Renal pelvis (tissue), 12 donors: ENCODE measurements around the gene SHANK2. TPM values are rescaled to one million over a fixed set of nuclear protein-coding genes. Genes with fewer than 3 reads are reported as not detected.

Experiments
- DNase-seq: peaks from one replicate; pipeline ENCODE4 v3.0.0-alpha.2; 2013
- long read RNA-seq, 16 experiments: transcript quantifications; one replicate each; lab custom pipeline, GENCODE V29; 2026
- polyA plus RNA-seq, 3 donors: library from polyadenylated mRNA; unstranded; fragments of 120-200 nt; gene quantifications; one replicate each; pipeline ENCODE4 v1.2.1, GENCODE V29; 2013; ENCODE audit not compliant: insufficient read length in 3 of 3

SHANK2 gene
- 10 to 100 TPM; 26.2 to 42.9 (median 41.0) TPM for polyA plus RNA-seq
- long read RNA-seq, donor 1, full-length matches to known transcripts: 13 of 13 reads
- long read RNA-seq, donor 1, partial matches to known transcripts: 0 of 13 reads
- long read RNA-seq, donor 1, other reads (novel, unspliced or antisense): 0 of 13 reads
- long read RNA-seq, donor 2, full-length matches to known transcripts: 6 of 6 reads
- long read RNA-seq, donor 2, partial matches to known transcripts: 0 of 6 reads
- long read RNA-seq, donor 2, other reads (novel, unspliced or antisense): 0 of 6 reads
- long read RNA-seq, donor 3, full-length matches to known transcripts: 13 of 13 reads
- long read RNA-seq, donor 3, partial matches to known transcripts: 0 of 13 reads
- long read RNA-seq, donor 3, other reads (novel, unspliced or antisense): 0 of 13 reads
- long read RNA-seq, donor 4, full-length matches to known transcripts: 10 of 10 reads
- long read RNA-seq, donor 4, partial matches to known transcripts: 0 of 10 reads
- long read RNA-seq, donor 4, other reads (novel, unspliced or antisense): 0 of 10 reads
- long read RNA-seq, donor 5, full-length matches to known transcripts: 2 of 2 reads
- long read RNA-seq, donor 5, partial matches to known transcripts: 0 of 2 reads
- long read RNA-seq, donor 5, other reads (novel, unspliced or antisense): 0 of 2 reads
- long read RNA-seq, donor 6, full-length matches to known transcripts: 20 of 20 reads
- long read RNA-seq, donor 6, partial matches to known transcripts: 0 of 20 reads
- long read RNA-seq, donor 6, other reads (novel, unspliced or antisense): 0 of 20 reads
- long read RNA-seq, donor 7, full-length matches to known transcripts: 15 of 20 reads
- long read RNA-seq, donor 7, partial matches to known transcripts: 5 of 20 reads
- long read RNA-seq, donor 7, other reads (novel, unspliced or antisense): 0 of 20 reads
- long read RNA-seq, donor 8, full-length matches to known transcripts: 1 of 1 reads
- long read RNA-seq, donor 8, partial matches to known transcripts: 0 of 1 reads
- long read RNA-seq, donor 8, other reads (novel, unspliced or antisense): 0 of 1 reads
- long read RNA-seq, donor 9, full-length matches to known transcripts: 11 of 11 reads
- long read RNA-seq, donor 9, partial matches to known transcripts: 0 of 11 reads
- long read RNA-seq, donor 9, other reads (novel, unspliced or antisense): 0 of 11 reads
- long read RNA-seq, donor 10, full-length matches to known transcripts: 15 of 15 reads
- long read RNA-seq, donor 10, partial matches to known transcripts: 0 of 15 reads
- long read RNA-seq, donor 10, other reads (novel, unspliced or antisense): 0 of 15 reads
- long read RNA-seq, donor 11, full-length matches to known transcripts: 5 of 5 reads
- long read RNA-seq, donor 11, partial matches to known transcripts: 0 of 5 reads
- long read RNA-seq, donor 11, other reads (novel, unspliced or antisense): 0 of 5 reads
- long read RNA-seq, donor 12, full-length matches to known transcripts: 24 of 24 reads
- long read RNA-seq, donor 12, partial matches to known transcripts: 0 of 24 reads
- long read RNA-seq, donor 12, other reads (novel, unspliced or antisense): 0 of 24 reads
- long read RNA-seq, donor 13, full-length matches to known transcripts: 20 of 20 reads
- long read RNA-seq, donor 13, partial matches to known transcripts: 0 of 20 reads
- long read RNA-seq, donor 13, other reads (novel, unspliced or antisense): 0 of 20 reads
- long read RNA-seq, donor 14: 0 reads
- long read RNA-seq, donor 15, full-length matches to known transcripts: 10 of 10 reads
- long read RNA-seq, donor 15, partial matches to known transcripts: 0 of 10 reads
- long read RNA-seq, donor 15, other reads (novel, unspliced or antisense): 0 of 10 reads
- long read RNA-seq, donor 16, full-length matches to known transcripts: 17 of 17 reads
- long read RNA-seq, donor 16, partial matches to known transcripts: 0 of 17 reads
- long read RNA-seq, donor 16, other reads (novel, unspliced or antisense): 0 of 17 reads

GRCh38 chr11:71252269-71252769 lies at the start of gene SHANK2:
SHANK2 (minus strand) TSS chr11:71252577; CDS start chr11:71147326, 105,251 bp downstream.
- DNase-seq: no peak

DNA sequence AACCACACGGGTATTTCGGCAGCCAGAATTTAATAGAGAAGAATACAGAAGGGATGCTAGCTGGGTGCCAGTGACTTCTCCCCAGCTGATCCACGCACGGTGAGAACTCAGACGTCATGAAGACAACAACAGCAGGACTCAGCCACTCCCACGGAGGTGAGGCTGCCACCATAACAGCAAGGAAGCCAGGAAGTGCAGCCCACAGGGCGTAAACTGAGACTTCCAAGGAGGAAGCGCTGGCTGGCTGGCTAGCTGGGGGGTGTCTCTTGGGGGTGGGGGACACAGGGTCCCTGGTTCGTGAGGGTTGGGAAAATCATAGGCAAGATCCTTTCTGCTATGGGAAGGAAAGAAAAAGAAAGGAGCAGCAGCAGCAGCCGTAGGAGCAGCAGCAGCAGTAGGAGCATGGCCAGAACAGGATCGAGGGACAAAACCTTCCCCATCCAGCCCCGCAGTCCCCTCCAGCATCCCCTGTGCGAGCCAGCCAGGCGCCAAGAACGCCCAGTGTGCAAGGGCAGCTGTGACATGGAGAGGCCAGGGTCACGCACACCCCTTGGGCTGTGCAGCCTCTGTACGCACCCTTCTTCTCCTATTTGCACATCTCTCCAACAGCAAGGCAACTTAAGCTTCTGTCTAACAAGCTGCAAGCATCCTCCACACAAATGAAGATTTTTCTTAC lies 49.6 kb upstream of the SHANK2 start:
- DNase-seq: no peak

- DNase-seq: no peak
Observed at GRCh38 chr11:71301046-71301857, 48.9 kb upstream of the SHANK2 start.

GRCh38 chr11:71300187-71300586 lies 47.8 kb upstream of the SHANK2 start:
- no peak for DNase-seq

- no peak for DNase-seq
Observed at GRCh38 chr11:71298761-71299181, 46.4 kb upstream of the SHANK2 start.

- no peak for DNase-seq
Observed at GRCh38 chr11:71298016-71298550, 45.7 kb upstream of the SHANK2 start.

DNA sequence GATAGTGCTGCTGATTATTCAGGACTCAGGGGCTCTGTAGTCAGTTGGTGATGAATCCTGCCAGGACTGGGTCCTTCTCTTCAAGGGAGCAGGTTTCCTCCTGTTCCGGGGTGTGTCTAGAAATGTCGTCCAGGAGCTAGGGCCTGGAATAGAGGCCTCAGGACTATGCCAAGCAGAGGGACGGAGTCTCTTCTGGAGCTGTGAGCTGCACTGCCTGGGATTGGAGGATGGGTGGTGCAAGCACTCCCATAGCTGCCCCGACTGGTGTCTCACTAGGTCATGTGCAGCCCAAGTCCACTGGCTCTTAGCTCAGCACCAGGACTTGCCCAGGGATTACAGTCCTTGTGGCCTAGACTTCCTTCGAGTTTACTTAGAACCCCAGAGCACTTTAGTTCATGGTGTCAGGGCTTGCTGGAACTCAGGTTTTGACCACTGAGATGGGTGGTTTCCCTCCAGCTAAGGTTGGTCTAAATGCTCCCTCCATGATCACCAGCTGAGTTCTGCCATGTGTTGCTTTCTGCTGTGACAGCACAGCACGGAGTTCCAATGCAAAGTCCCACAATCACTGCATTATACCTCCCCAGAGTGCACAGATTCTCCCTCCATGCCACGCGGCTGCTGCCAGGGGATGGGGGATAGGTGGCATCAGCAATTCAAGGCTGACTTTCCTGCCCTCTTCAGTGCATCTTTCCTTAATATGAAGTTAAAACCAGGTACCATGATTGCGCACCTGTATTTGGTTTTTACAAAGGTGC lies 42.6 kb upstream of the SHANK2 start:
- DNase-seq: no peak

GRCh38 chr11:71293961-71294782 lies 41.8 kb upstream of the SHANK2 start:
- no peak for DNase-seq

DNA sequence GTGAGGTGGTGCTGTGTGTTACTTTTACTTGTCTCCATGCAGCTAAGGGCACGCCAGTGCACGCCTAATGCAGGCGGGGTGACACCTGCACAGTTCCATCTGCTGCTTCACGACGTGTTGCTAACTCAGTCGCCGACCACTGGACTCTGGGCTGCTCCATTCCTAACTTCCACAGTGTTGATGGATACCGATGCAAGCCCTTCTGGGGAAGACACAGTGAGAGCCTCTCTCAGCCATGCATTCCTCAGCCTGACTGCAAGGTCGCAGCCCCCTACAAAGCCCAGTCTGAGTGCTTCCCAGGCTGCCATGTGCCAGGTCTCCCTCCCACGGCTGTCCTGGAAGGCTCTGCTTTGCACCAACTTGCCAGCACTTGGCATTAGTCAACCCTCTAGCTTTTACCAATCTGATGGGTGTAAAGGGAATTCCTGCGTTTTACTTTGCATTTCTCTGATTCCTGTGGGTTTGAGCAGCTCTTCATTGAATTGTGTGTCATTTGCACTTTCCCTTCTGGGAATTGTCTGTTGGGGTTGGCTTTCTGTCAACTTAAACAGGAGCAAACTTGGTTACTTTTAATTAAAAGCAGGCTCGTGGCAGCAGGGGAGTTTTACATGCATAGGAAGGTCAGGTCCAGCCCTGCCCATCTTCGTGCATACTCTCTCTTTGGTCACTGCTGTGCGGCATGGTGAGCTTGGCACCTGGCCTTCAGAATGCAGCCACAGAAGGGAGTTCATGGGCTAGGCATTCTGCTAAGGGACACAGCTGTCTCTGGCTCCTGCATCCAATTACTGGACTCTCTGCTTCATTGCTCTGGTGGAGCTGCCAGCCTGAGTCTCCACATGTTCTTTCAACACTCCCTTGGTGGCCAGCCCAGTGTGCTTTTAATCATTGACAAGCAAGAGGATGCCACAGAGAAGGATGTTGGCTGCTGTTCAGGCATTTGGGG lies 34.6 kb upstream of the SHANK2 start:
- DNase-seq: peak; percentile 56

DNA sequence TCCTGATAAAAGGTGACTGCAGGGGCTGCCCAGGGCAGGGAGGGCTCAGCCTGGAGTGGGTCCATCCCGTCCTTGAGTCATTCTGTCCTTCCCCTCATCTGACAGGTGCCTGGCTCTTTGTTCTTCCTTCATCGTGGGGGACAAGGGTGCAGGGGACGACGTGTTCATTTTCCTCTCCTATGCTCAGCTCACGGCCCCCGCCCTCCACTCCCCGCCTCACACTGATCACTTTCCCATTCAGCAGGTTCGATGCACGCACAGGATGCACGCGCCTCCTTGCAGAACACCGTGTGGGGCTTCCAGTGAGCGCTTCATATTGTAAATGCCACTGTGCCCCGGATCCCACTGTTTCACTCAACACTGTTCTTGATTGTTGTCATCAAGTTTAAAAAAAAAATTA lies 32.7 kb upstream of the SHANK2 start:
- DNase-seq: no peak

GRCh38 chr11:71284525-71285092 lies 32.2 kb upstream of the SHANK2 start:
- DNase-seq: no peak

- DNase-seq: no peak
Observed at GRCh38 chr11:71283971-71284441, 31.6 kb upstream of the SHANK2 start.

GRCh38 chr11:71282581-71283351 lies 30.4 kb upstream of the SHANK2 start:
- no peak for DNase-seq

- no peak for DNase-seq
Observed at GRCh38 chr11:71281831-71282230, 29.5 kb upstream of the SHANK2 start.
